ENCODE results near the gene CENPB.

Gene CENPB

DNA sequence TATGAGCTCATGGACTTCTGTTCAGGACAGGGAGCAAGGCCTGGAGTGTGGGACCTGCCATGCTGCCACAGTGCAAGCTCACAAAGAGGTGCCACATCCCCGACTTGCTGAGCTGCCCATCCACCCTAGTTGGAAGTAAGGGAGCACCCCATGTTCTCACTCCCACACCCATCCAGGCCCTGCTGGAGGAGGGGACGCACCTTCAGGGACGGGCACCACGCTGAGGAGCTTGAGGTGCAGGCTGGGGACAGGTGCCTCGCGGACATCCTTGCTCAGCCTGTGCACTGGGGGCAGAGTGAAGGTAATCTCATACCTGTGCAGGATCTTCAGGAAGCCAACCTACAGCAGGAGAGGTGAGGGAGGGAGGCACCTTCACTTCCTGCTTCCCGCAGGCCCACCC, 31.3 kb downstream of the CENPB start:
- H3K27ac ChIP-seq = no peak overlapping the region
- TF ChIP-seq CTCF (IDR thresholded peaks at IDR 0.05) (no peak), ZFX (IDR thresholded peaks at IDR 0.05; ENCODE audit: borderline replicate concordance) (no peak)

DNA sequence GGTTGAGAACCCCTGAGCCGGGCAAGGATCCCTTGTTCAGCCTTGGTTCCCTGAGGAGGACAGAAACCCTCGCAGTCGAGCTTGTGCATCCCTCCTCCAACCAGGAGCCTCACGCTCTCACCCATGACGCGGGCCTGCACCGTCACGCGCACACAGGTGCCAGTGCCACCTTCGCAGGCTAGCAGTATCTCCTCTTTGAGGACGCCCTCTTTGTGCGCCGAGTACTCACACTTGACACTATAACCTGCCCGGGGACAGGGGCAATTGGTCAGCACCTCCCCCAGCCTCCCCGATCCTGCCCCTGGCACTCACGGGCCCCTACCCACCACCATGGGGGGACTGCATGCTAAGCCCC, 32.3 kb downstream of the CENPB start:
- no peak for TF ChIP-seq ZFX (IDR thresholded peaks at IDR 0.05; ENCODE audit: borderline replicate concordance)
- TF ChIP-seq CTCF (IDR thresholded peaks at IDR 0.05) = no peak
- H3K27ac ChIP-seq = no peak overlapping the region

GRCh38 chr20:3753501-3754275, 32.9 kb downstream of the CENPB start:
- H3K27ac ChIP-seq = no peak overlapping the region
- TF ChIP-seq ZFX (IDR thresholded peaks at IDR 0.05; ENCODE audit: borderline replicate concordance) = no peak

DNA sequence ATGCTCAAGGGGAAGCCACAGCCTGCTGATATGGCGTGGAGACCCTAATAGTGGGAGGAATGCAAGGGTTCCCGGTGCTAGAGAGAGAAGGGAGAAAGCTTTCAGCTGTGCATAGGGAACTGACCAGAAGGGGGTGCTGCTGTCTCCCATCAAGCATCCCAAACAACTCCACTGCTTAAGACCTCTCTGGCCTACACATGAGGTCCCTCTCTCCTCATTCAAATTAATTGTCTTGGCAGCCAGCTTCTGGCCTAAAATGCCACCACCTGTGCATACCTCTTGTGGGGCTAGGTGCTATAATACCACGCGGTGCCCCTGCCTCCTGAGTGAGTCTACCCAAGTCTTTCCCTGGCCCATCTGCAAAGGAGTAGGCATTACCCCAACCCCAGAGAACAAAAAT, 33.4 kb downstream of the CENPB start:
- peak; percentile 88 for TF ChIP-seq CTCF (IDR thresholded peaks at IDR 0.05)
- TF ChIP-seq ZFX (IDR thresholded peaks at IDR 0.05; ENCODE audit: borderline replicate concordance) = no peak
- H3K27ac ChIP-seq = no peak overlapping the region

GRCh38 chr20:3752386-3752759, 34.2 kb downstream of the CENPB start:
- no peak for TF ChIP-seq CTCF (IDR thresholded peaks at IDR 0.05)
- no peak for TF ChIP-seq ZFX (IDR thresholded peaks at IDR 0.05; ENCODE audit: borderline replicate concordance)
- no peak overlapping the region for H3K27ac ChIP-seq

DNA sequence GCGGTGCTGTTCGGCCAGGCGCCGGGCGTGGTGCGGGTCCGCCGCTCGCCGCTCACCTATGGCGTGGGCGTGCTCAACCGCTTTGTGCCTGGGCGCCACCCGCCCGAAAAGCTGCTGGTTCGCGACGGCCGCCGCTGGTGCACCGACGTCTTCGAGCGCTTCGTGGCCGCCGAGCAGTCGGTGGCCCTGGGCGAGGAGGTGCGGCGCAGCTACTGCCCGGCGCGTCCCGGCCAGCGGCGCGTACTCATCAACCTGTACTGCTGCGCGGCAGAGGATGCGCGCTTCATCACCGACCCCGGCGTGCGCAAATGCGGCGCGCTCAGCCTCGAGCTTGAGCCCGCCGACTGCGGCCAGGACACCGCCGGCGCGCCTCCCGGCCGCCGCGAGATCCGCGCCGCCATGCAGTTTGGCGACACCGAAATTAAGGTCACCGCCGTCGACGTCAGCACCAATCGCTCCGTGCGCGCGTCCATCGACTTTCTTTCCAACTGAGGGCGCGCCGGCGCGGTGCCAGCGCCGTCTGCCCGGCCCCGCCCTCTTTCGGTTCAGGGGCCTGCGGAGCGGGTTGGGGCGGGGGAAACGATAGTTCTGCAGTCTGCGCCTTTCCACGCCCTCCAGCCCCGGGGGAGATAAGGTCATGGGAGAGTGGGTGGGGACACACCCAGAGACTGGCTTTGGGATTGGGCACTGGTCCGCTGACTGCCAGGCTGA, 34.7 kb downstream of the CENPB start:
- no peak overlapping the region for H3K27ac ChIP-seq

GRCh38 chr20:3751305-3751674, 35.2 kb downstream of the CENPB start:
- H3K27ac ChIP-seq = no peak overlapping the region
- TF ChIP-seq CTCF (IDR thresholded peaks at IDR 0.05) = no peak
- TF ChIP-seq ZFX (IDR thresholded peaks at IDR 0.05; ENCODE audit: borderline replicate concordance) = no peak

More for the DNA sequence above, 34.7 kb downstream of the CENPB start:
- TF ChIP-seq CTCF (IDR thresholded peaks at IDR 0.05) (no peak), ZFX (IDR thresholded peaks at IDR 0.05; ENCODE audit: borderline replicate concordance) (no peak)
